Rectal smooth muscle tissue (tissue), 1 donor: ENCODE data around the gene MYO16.

Experiments used
- H3K27ac ChIP-seq: one replicate; pipeline ENCODE4 v1.7.0; 2013; ENCODE audit warnings: low read depth, low read length, inconsistent platforms
- H3K27me3 ChIP-seq: one replicate; pipeline ENCODE4 v1.7.0; 2013; ENCODE audit warnings: low read length; ENCODE audit not compliant: control insufficient read depth, insufficient read depth
- H3K36me3 ChIP-seq: one replicate; pipeline ENCODE4 v1.7.0; 2013; ENCODE audit warnings: low read length; ENCODE audit not compliant: control insufficient read depth, insufficient read depth
- H3K4me1 ChIP-seq: one replicate; pipeline ENCODE4 v1.7.0; 2013; ENCODE audit warnings: low read length; ENCODE audit not compliant: control insufficient read depth, insufficient read depth
- H3K4me3 ChIP-seq: one replicate; pipeline ENCODE4 v1.7.0; 2013; ENCODE audit warnings: low read length
- H3K9ac ChIP-seq: one replicate; pipeline ENCODE4 v1.7.0; 2013; ENCODE audit warnings: low read length

The MYO16 gene

GRCh38 chr13:109253316-109253715 is 623.9 kb downstream of the MYO16 start:
- Histone ChIP-seq H3K27me3 (no peaks in the 10 kb centered on the region), H3K4me3 (no peak overlapping the region), H3K9ac (no peak overlapping the region), H3K36me3 (no peaks in the 10 kb centered on the region), H3K4me1 (no peaks in the 10 kb centered on the region), H3K27ac (no peak overlapping the region)

GRCh38 chr13:109254274-109254673 is 624.9 kb downstream of the MYO16 start:
- Histone ChIP-seq H3K9ac (no peak overlapping the region), H3K4me1 (no peaks in the 10 kb centered on the region), H3K27me3 (no peaks in the 10 kb centered on the region), H3K27ac (no peak overlapping the region), H3K36me3 (no peaks in the 10 kb centered on the region), H3K4me3 (no peak overlapping the region)

DNA sequence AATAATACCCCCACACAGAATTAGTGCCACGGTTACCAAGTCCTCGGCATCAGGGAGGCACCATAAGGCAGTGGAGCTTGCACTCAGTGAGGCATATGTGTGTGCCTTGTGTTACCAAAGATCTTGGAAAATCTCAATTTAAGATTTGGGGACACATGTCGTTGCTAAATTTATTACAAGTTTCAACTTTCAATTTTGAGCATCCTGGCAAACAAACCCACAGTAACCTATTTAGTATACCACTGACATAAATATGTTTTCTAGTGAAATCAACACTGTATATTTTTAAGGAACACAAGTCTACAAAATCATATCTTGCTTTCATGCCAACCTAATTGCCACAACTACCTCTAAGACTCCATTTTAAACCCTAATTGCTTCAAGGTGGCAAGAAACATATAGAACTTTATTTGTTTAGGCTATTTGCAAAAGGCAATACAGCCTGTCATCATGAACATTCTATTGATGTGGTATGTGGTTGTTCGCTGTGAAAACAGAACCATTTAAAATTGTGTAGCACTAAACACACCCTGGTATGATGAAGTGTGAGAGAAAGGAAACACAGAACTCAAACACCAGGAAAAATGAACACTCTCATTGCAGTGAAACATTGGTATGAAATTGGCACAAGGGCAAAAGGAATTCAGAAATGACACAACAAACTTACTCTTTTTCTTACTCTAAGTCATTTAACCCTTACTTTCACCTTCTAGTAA is 625.9 kb downstream of the MYO16 start:
- Histone ChIP-seq H3K27me3 (no peaks in the 10 kb centered on the region), H3K4me1 (no peaks in the 10 kb centered on the region), H3K27ac (no peak overlapping the region), H3K36me3 (no peaks in the 10 kb centered on the region), H3K4me3 (no peak overlapping the region), H3K9ac (no peak overlapping the region)

GRCh38 chr13:109256866-109257760 is 627.7 kb downstream of the MYO16 start:
- H3K9ac ChIP-seq, result no peak overlapping the region
- H3K27me3 ChIP-seq, result no peaks in the 10 kb centered on the region
- no peaks in the 10 kb centered on the region for H3K36me3 ChIP-seq
- no peak overlapping the region for H3K27ac ChIP-seq
- H3K4me3 ChIP-seq, result no peak overlapping the region
- no peaks in the 10 kb centered on the region for H3K4me1 ChIP-seq
